Stomach (tissue), 9 donors: ENCODE data around the gene MYO18B. TPM values are rescaled to one million over a fixed set of nuclear protein-coding genes. Genes with fewer than 3 reads are reported as not detected.

ENCODE experiments used
- DNase-seq, 2 donors: peaks; one replicate each; pipeline versions ENCODE4 v3.0.0 to v3.0.0-alpha.2; 2013 to 2019
- H3K27ac ChIP-seq, 5 donors: fragments of 200-600 bp in 4 of 5; sonication (generic) in 4 of 5; one replicate each; pipeline ENCODE4 v1.5.1; 2013 to 2019; ENCODE audit warnings: mild to moderate bottlenecking in 1 of 5, moderate library complexity in 1 of 5
- H3K27me3 ChIP-seq, 3 donors: fragments of 200-600 bp; sonication (generic); one replicate each; pipeline ENCODE4 v1.5.1; 2017 to 2019; ENCODE audit warnings: mixed run types in 1 of 3
- H3K36me3 ChIP-seq, 4 donors: fragments of 200-600 bp; sonication (generic); 1 replicate in 3 of 4; 2 replicates in 1 of 4; pipeline ENCODE4 v1.5.1; 2016 to 2019
- H3K4me1 ChIP-seq, 4 donors: fragments of 200-600 bp; sonication (generic); one replicate each; pipeline ENCODE4 v1.5.1; 2016 to 2019
- H3K4me3 ChIP-seq, 4 donors: fragments of 200-600 bp; sonication (generic) in 3 of 4; one replicate each; pipeline ENCODE4 v1.5.1; 2016 to 2019; ENCODE audit warnings: mild to moderate bottlenecking in 1 of 4
- H3K9me3 ChIP-seq, 4 donors: fragments of 200-600 bp; sonication (generic); one replicate each; pipeline ENCODE4 v1.5.1; 2016 to 2019
- EP300 ChIP-seq: sonication (generic); formaldehyde crosslinking; IDR thresholded peaks from one replicate; pipeline ENCODE4 v1.6.1; 2017; ENCODE audit warnings: antibody characterized with exemption
- POLR2A ChIP-seq, 4 donors: fragments of 450-650 bp; IDR thresholded peaks; one replicate each; pipeline ENCODE4 v1.6.1; 2016; ENCODE audit warnings: antibody characterized with exemption in 4 of 4, control low read depth in 2 of 4, mild to moderate bottlenecking in 1 of 4, moderate library complexity in 1 of 4
- POLR2AphosphoS5 ChIP-seq, 3 donors: sonication (generic); formaldehyde crosslinking; IDR thresholded peaks; one replicate each; pipeline ENCODE4 v1.6.1; 2016; ENCODE audit warnings: antibody characterized with exemption in 3 of 3
- WGBS, 5 donors: extraction: QIAGEN DNeasy Blood & Tissue Kit in 3 of 5; methylation state at CpG; one replicate each; pipeline versions ENCODE4 v1.1.5 to v1.1.7; 2013 to 2018; 5-methylcytosine and 5-hydroxymethylcytosine counted together
- intact Hi-C: fragments of 100-400 bp; cut with DNase I; formaldehyde crosslinking; loops from one replicate; pipeline ENCODE4 v1.15.1; 2023; ENCODE audit warnings: low total_unique reads
- polyA plus RNA-seq, 3 donors: library from polyadenylated mRNA; stranded (reverse); fragments of 200-250 nt; gene quantifications; one replicate each; pipeline ENCODE4 v1.2.3, GENCODE V29; 2013
- total RNA-seq, 5 donors: library from RNA; depleted of rRNA; stranded (reverse); fragments of >200 nt; gene quantifications; one replicate each; pipeline versions ENCODE4 v1.1.0 to v1.2.3, GENCODE V29; 2014 to 2016
- TF ChIP-seq, protein P1 (sequence below), 7 experiments: fragments of 450-650 bp in 4 of 7; fragments of 200-600 bp in 3 of 7; sonication (generic) in 3 of 7; IDR thresholded peaks; one replicate each; pipeline ENCODE4 v1.5.1; 2016 to 2019; ENCODE audit warnings: antibody characterized with exemption in 7 of 7, control low read depth in 2 of 7, mild to moderate bottlenecking in 1 of 7
- donor health status: healthy with polysubstance abuse.
- donor health status: Bipolar disorder and iron deficiency.
- donor health status: healthy.

Gene MYO18B
- total and polyA plus RNA-seq, 8 donors: 0.31 to 7.6 (median 0.92) TPM; not detected in 1

DNA sequence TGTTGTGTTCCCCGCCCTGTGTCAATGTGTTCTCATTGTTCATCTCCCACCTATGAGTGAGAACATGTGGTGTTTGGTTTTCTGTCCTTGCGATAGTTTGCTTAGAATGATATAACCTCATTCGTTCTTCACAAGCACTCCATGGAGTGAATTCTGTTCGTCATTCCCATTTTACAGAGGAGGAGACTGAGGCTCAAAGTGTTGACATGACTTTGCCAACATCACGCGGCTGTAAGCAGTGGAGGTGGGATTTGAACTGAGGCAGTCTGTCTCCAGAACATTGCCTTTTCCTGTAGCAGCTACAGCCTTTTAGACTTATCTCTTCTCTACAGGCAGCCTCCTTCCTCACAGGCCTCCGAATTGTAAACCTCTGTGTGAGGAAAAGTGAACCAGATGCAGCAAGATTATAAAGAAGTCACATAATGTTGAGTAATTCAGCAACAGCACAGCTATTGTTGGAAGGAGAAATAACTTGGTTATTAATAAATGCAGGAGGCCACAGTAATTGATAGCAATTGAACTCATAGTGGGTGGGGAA, 74.6 kb downstream of the MYO18B start:
- TF ChIP-seq POLR2AphosphoS5 (IDR thresholded peaks at IDR 0.05) (no peak), EP300 (no peak), POLR2A (IDR thresholded peaks at IDR 0.05) (no peak)
- TF ChIP-seq, protein P1, sequence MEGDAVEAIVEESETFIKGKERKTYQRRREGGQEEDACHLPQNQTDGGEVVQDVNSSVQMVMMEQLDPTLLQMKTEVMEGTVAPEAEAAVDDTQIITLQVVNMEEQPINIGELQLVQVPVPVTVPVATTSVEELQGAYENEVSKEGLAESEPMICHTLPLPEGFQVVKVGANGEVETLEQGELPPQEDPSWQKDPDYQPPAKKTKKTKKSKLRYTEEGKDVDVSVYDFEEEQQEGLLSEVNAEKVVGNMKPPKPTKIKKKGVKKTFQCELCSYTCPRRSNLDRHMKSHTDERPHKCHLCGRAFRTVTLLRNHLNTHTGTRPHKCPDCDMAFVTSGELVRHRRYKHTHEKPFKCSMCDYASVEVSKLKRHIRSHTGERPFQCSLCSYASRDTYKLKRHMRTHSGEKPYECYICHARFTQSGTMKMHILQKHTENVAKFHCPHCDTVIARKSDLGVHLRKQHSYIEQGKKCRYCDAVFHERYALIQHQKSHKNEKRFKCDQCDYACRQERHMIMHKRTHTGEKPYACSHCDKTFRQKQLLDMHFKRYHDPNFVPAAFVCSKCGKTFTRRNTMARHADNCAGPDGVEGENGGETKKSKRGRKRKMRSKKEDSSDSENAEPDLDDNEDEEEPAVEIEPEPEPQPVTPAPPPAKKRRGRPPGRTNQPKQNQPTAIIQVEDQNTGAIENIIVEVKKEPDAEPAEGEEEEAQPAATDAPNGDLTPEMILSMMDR (IDR thresholded peaks at IDR 0.05): no peak
- no peaks in the 10 kb centered on the region for H3K36me3 ChIP-seq
- H3K27ac ChIP-seq: no peak overlapping the region
- intact Hi-C loops: no loop called here
- peaks cover 0 to 54% (median 7%) of the 10 kb centered on the region in 3 donors for H3K27me3 ChIP-seq
- 77 to 85% (median 79%) methylated on average over 7 of the region's 7 CpGs for WGBS, 5 donors
- no peak for DNase-seq
- H3K9me3 ChIP-seq: peaks cover 0 to 3% (median 0%) of the 10 kb centered on the region in 4 donors
- no peak overlapping the region for H3K4me3 ChIP-seq
- H3K4me1 ChIP-seq: no peaks in the 10 kb centered on the region

DNA sequence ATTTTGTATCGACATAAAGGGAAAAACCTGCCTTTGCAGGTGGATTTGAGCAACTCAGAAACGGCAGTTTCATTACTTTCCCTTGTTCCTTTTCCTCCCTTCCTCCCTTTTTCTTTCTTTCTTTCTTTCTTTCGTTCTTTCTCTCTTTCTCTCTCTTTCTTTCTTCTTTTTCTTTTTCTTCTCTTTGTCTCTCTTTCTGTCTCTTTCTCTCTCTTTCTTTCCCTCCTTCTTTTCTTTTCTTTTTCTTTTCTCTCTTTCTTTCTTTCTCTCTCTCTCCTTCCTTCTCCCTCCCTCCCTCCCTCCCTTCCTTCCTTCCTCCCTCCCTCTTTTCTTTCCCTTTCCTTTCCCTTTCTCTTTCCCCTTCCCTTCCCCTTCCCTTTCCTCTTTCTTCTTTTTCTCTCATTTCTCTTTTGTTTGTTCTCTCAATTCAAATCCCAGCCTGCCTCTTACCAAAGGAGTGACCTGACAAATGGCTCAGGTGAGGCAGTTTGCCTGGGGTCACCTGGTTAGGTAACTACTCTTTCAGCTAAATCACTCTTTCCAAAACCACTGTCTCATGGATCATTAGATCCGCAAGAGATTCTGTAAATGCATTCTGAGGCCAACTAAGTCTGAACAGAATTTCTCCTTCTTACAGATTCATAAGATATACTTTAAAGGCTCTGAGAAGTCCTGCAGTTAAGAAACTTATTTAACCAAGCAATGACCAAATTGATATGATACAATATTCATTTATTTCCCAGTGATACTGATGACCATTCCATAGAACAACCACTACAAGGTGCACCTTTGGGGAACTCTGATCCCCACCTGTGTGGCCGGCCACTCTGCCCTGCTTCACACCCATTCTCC, 75.3 kb downstream of the MYO18B start:
- WGBS, 5 donors: 67 to 78% (median 75%) methylated on average over 5 of the region's 5 CpGs
- TF ChIP-seq POLR2AphosphoS5 (IDR thresholded peaks at IDR 0.05): no peak
- TF ChIP-seq POLR2A (IDR thresholded peaks at IDR 0.05): no peak
- TF ChIP-seq EP300: no peak
- TF ChIP-seq, protein P1 (IDR thresholded peaks at IDR 0.05): no peak

DNA sequence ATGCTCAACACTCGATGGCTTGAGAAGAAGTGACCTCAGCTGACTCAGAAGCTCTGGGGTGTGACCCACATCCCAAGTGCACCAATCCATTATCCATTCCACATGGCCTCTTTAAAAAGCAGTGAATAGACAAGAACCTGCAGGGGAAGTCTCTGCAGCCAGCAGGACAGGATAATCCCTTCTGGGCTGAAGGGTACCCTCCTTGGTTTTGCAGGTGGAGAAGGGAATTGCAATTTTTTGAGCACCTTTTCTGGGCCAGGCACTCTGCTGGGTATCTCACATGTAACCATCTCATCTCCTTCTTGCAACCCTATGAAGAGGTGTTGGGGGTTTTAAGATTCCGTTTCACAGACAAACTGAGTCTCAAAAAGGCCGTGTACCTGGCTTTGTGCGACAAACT, 76.6 kb downstream of the MYO18B start:
- Histone ChIP-seq H3K27me3 (peaks cover 0 to 50% (median 7%) of the 10 kb centered on the region in 3 donors), H3K4me1 (no peaks in the 10 kb centered on the region), H3K9me3 (peaks cover 0 to 3% (median 0%) of the 10 kb centered on the region in 4 donors), H3K27ac (no peak overlapping the region), H3K4me3 (no peak overlapping the region), H3K36me3 (no peaks in the 10 kb centered on the region)
- 77 to 93% (median 86%) methylated on average over 3 to 4 of the region's 4 CpGs for WGBS, 5 donors
- no peak for DNase-seq
- TF ChIP-seq POLR2AphosphoS5 (IDR thresholded peaks at IDR 0.05): no peak
- no peak for TF ChIP-seq POLR2A (IDR thresholded peaks at IDR 0.05)
- no peak for TF ChIP-seq EP300
- TF ChIP-seq, protein P1 (IDR thresholded peaks at IDR 0.05): no peak
- intact Hi-C loops: no loop called here

More for the DNA sequence above, 75.3 kb downstream of the MYO18B start:
- Histone ChIP-seq H3K27me3 (peaks cover 0 to 51% (median 7%) of the 10 kb centered on the region in 3 donors), H3K4me1 (no peaks in the 10 kb centered on the region), H3K36me3 (no peaks in the 10 kb centered on the region), H3K27ac (no peak overlapping the region), H3K4me3 (no peak overlapping the region), H3K9me3 (peaks cover 0 to 3% (median 0%) of the 10 kb centered on the region in 4 donors)
- DNase-seq: no peak
- intact Hi-C loops: no loop called here

DNA sequence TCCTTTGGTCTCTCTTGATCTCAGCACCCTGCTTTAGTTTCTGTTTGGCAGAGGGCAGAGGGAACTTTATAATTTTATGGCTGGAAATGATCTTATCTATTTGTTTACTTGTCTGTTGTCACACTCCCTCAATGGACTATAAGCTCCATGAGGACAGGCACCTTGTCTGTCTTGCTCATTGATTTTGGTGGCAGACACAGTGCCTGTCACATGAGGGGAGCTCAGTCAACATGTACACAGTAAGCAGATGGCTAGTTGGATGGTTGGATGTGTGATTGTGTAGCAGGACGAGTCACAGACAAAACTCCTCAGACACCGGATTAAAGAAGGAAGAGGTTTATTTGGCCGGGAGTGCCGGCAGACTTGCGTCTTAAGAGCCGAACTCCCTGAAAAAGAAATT, 80.4 kb downstream of the MYO18B start:
- H3K4me1 ChIP-seq: no peaks in the 10 kb centered on the region
- TF ChIP-seq POLR2A (IDR thresholded peaks at IDR 0.05) (no peak), POLR2AphosphoS5 (IDR thresholded peaks at IDR 0.05) (no peak), EP300 (no peak)
- TF ChIP-seq, protein P1 (IDR thresholded peaks at IDR 0.05): no peak
- no peak overlapping the region for H3K27ac ChIP-seq
- peaks cover 0 to 3% (median 0%) of the 10 kb centered on the region in 4 donors for H3K9me3 ChIP-seq
- peaks cover 0 to 36% (median 7%) of the 10 kb centered on the region in 3 donors for H3K27me3 ChIP-seq
- no peak for DNase-seq
- intact Hi-C loops: no loop called here
- no peaks in the 10 kb centered on the region for H3K36me3 ChIP-seq
- H3K4me3 ChIP-seq: no peak overlapping the region
- 81 to 93% (median 90%) methylated on average over 6 of the region's 6 CpGs for WGBS, 5 donors
